Psoas muscle (tissue), 8 donors: ENCODE results near the gene CLRN1. TPM values are rescaled to one million over a fixed set of nuclear protein-coding genes. Genes with fewer than 3 reads are reported as not detected.

Source experiments
- ATAC-seq, 4 donors: fragments of 200-7000 bp; cut with Tn5 transposase; one replicate each; pipeline ENCODE4 v1.9.1; 2020; ENCODE audit warnings: moderate library complexity in 3 of 4, mild to moderate bottlenecking in 2 of 4
- DNase-seq, 2 donors: peaks; one replicate each; pipeline ENCODE4 v3.0.0-alpha.2; 2020
- H3K27ac ChIP-seq: fragments of 200-600 bp; one replicate; pipeline ENCODE4 v1.8.0; 2022
- H3K27me3 ChIP-seq, 3 donors: fragments of 200-600 bp in 1 of 3; one replicate each; pipeline versions ENCODE4 v1.6.1 to v1.8.0; 2013 to 2022; ENCODE audit warnings: low read length in 2 of 3, mild to moderate bottlenecking in 2 of 3, moderate library complexity in 1 of 3; ENCODE audit not compliant: insufficient read depth in 3 of 3
- H3K36me3 ChIP-seq, 2 donors: fragments of 200-600 bp in 1 of 2; one replicate each; pipeline versions ENCODE4 v1.6.1 to v1.8.0; 2013 to 2022; ENCODE audit warnings: low read depth in 1 of 2, mild to moderate bottlenecking in 1 of 2, moderate library complexity in 1 of 2; ENCODE audit not compliant: insufficient read depth in 1 of 2
- H3K4me1 ChIP-seq: fragments of 200-600 bp; one replicate; pipeline ENCODE4 v1.8.0; 2022
- H3K4me3 ChIP-seq: fragments of 200-600 bp; one replicate; pipeline ENCODE4 v1.8.0; 2022; ENCODE audit warnings: mild to moderate bottlenecking
- H3K9me3 ChIP-seq: fragments of 200-600 bp; one replicate; pipeline ENCODE4 v1.8.0; 2022
- CTCF ChIP-seq: fragments of 200-600 bp; IDR thresholded peaks from one replicate; pipeline ENCODE4 v1.8.0; 2022; ENCODE audit warnings: antibody characterized with exemption
- WGBS, 3 donors: extraction: QIAGEN DNeasy Blood & Tissue Kit; methylation state at CpG; one replicate each; pipeline versions ENCODE4 v1.1.6 to v1.1.7; 2013; 5-methylcytosine and 5-hydroxymethylcytosine counted together
- intact Hi-C, 2 donors: fragments of 100-400 bp; cut with DNase I; formaldehyde crosslinking; loops; one replicate each; pipeline versions ENCODE4 v1.11.0 to v1.14.2; 2022
- polyA plus RNA-seq, 3 donors: library from polyadenylated mRNA; stranded (reverse); fragments of 200-250 nt; gene quantifications; one replicate each; pipeline ENCODE4 v1.2.3, GENCODE V29; 2013
- total RNA-seq, 4 donors: library from RNA; stranded (reverse); fragmentation: NEBNext Ultra II Directional in 2 of 4; extraction: Animal tissue kit (Norgen Biotek cat#: 25700) in 2 of 4; gene quantifications; one replicate each; pipeline versions ENCODE4 v1.2.1 to v1.2.4, GENCODE V29; 2021 to 2023
- donor health status: healthy with polysubstance abuse.
- donor health status: DM: no; HTN: no; CAD: no; lungs with moderate emphysema.
- donor health status: Bipolar disorder and iron deficiency.
- donor health status: healthy.
- donor health status: DM: yes; HTN: yes; CAD: no.
- donor health status: DM: no; HTN: no; CAD: no.
- donor health status: DM: no; HTN: no; CAD: no.
- donor health status: DM: yes; HTN: yes; CAD: no.

Gene CLRN1
- total and polyA plus RNA-seq, 7 donors = not detected

- 86 to 93% (median 90%) methylated on average over 13 of the region's 13 CpGs for WGBS, 3 donors
- no peak for ATAC-seq
Measured at GRCh38 chr3:150951923-150952322, 20.6 kb downstream of the CLRN1 start.

GRCh38 chr3:150945226-150946032 is 27.1 kb downstream of the CLRN1 start:
- Histone ChIP-seq H3K27ac (no peak overlapping the region), H3K4me3 (no peak overlapping the region), H3K36me3 (no peaks in the 10 kb centered on the region), H3K4me1 (no peaks in the 10 kb centered on the region), H3K27me3 (no peaks in the 10 kb centered on the region), H3K9me3 (no peaks in the 10 kb centered on the region)
- WGBS, 3 donors = 74 to 83% (median 83%) methylated on average over 3 of the region's 3 CpGs
- no peak for ATAC-seq
- intact Hi-C loops = loop anchor here in 1 of 2 donors (2.0 kb wide), 1 partner anchor 73 kb away; no protein-coding TSS in a partner anchor
- no peak for TF ChIP-seq CTCF
- DNase-seq = no peak

More at GRCh38 chr3:150951923-150952322, 20.6 kb downstream of the CLRN1 start:
- Histone ChIP-seq H3K4me1 (no peaks in the 10 kb centered on the region), H3K4me3 (no peak overlapping the region), H3K27ac (no peak overlapping the region), H3K9me3 (no peaks in the 10 kb centered on the region), H3K27me3 (no peaks in the 10 kb centered on the region), H3K36me3 (no peaks in the 10 kb centered on the region)
- intact Hi-C loops = no loop called here
- no peak for TF ChIP-seq CTCF
- no peak for DNase-seq

GRCh38 chr3:150942221-150942620 is 30.3 kb downstream of the CLRN1 start:
- Histone ChIP-seq H3K4me1 (no peaks in the 10 kb centered on the region), H3K36me3 (no peaks in the 10 kb centered on the region), H3K27ac (no peak overlapping the region), H3K9me3 (no peaks in the 10 kb centered on the region), H3K27me3 (no peaks in the 10 kb centered on the region), H3K4me3 (no peak overlapping the region)
- DNase-seq (no peak), ATAC-seq (no peak)
- intact Hi-C loops = no loop called here
- 72 to 75% (median 74%) methylated on average over 3 of the region's 3 CpGs for WGBS, 3 donors
- TF ChIP-seq CTCF = no peak

- no peak for TF ChIP-seq CTCF
- no peak overlapping the region for H3K27ac ChIP-seq
- H3K9me3 ChIP-seq = no peaks in the 10 kb centered on the region
- no peak overlapping the region for H3K4me3 ChIP-seq
- ATAC-seq = no peak
- intact Hi-C loops = no loop called here
- H3K36me3 ChIP-seq = no peaks in the 10 kb centered on the region
- no peaks in the 10 kb centered on the region for H3K4me1 ChIP-seq
- no peak for DNase-seq
- 45 to 64% (median 49%) methylated on average over 2 of the region's 2 CpGs for WGBS, 3 donors
- no peaks in the 10 kb centered on the region for H3K27me3 ChIP-seq
Measured at GRCh38 chr3:150936693-150937092, 35.8 kb downstream of the CLRN1 start.
